PC-9 (cell line): Measurements from ENCODE around the gene CFAP410.

Experiments used
- EZH2 ChIP-seq: fragments of 200-600 bp; sonication (generic); IDR thresholded peaks from 2 replicates; pipeline ENCODE4 v1.8.0; 2017; ENCODE audit warnings: antibody characterized with exemption, low read depth
- TF ChIP-seq, protein P1 (sequence below): fragments of 200-600 bp; sonication (generic); conservative IDR thresholded peaks from 2 replicates; pipeline ENCODE4 v1.6.1; 2017; ENCODE audit warnings: mixed run types, antibody characterized with exemption, mild to moderate bottlenecking, moderate library complexity

DNA sequence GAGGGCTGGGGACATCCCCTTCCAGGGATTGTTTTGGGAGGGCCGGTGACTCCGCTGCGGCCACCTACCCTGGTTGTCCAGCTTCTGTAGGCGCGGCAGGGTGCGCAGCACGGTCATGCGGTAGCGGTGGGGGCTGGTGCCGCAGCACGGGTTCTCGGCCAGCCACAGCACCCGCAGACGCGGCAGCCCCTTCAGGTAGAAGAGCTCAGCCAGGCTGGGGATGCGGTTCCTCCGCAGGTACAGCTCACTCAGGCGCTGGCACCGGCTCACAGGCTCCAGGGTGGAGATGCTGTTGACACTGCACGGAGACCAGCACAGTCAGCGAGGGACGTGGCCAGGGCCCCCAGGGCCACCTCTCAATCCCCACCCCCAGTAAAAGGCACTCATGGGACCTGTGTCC, 6.2 kb downstream of the CFAP410 start:
- TF ChIP-seq, protein P1, sequence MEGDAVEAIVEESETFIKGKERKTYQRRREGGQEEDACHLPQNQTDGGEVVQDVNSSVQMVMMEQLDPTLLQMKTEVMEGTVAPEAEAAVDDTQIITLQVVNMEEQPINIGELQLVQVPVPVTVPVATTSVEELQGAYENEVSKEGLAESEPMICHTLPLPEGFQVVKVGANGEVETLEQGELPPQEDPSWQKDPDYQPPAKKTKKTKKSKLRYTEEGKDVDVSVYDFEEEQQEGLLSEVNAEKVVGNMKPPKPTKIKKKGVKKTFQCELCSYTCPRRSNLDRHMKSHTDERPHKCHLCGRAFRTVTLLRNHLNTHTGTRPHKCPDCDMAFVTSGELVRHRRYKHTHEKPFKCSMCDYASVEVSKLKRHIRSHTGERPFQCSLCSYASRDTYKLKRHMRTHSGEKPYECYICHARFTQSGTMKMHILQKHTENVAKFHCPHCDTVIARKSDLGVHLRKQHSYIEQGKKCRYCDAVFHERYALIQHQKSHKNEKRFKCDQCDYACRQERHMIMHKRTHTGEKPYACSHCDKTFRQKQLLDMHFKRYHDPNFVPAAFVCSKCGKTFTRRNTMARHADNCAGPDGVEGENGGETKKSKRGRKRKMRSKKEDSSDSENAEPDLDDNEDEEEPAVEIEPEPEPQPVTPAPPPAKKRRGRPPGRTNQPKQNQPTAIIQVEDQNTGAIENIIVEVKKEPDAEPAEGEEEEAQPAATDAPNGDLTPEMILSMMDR = no peak
- TF ChIP-seq EZH2 = no peak
